GM18507 (cell line): ENCODE data around the gene SLC25A29.

Experiments
- DNase-seq: peaks from one replicate; pipeline ENCODE4 v3.0.0; 2011; ENCODE audit warnings: low read depth; ENCODE audit not compliant: insufficient read length; ENCODE audit errors: extremely low spot score
- FAIRE-seq: peaks from 2 replicates; lab custom pipeline; 2011; peaks lifted over from hg19 to GRCh38; lab: Jason Lieb, UNC

SLC25A29 gene

DNA sequence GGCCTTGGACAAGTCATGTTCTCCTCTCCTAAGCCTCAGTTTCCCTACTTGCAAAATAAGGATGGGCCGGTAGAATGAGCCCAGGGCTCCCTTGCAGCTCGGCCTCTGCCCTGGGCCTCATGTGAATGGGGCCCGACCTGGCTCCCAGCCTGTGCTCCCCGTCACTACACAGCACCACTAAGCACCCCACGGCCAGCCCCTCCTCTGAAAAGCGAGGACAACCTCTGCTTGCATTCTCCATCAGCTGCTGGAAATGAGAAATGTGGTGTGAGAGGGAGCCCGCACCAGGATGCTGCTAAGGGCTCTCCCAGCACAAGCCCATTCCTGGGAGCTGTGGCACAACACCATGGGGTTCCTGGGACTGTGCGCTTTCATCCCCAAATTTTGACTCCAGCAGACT is 27.1 kb upstream of the SLC25A29 start:
- no peak for FAIRE-seq
- no peak for DNase-seq

DNA sequence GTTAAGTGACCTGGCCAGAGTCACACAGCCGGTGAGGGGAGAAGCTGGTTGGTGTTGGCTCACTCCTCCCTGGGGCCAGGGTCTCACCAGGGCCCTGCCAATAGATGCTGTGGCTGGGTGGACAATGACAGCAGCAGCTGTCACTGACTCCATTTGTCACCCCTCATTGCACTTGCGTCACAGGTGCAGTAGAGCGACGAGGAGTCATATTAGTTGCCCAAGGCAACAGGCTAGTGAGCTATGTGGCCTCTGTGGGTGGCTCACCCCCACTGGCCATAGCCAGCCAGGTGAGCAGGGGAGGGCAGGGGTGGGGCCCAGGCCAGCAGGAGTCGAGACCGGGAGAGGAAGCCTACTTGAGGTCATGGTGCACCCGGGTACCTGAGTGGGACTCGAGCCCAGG is 26.6 kb upstream of the SLC25A29 start:
- peak; percentile 55 for DNase-seq

DNA sequence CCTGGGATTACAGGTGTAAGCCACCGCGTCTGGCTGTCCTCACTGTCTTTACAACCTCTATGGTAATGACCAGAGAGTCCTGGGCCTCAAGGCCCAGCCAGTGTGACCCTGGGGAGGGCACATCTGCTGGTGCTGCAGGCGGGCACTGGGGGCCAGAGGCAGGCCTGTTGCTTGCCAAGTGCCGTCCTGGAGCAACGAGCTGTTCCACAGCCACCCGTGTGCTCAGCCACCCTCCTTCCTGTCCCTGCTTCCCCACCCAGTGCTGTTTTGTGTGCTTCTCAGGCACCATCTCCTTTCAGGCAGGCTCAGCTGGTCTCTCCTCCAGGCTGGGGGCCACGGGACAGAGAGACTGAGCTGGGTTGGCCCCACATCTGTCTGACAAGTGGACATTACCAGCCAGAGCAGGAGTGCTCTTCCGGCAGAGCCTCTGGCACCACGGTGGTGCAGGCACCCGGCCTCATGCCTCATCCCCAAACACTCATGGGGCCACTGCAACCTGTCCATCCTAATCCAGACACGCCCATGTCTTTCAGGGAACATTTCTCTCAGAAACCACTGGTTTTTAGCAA is 25.9 kb upstream of the SLC25A29 start:
- DNase-seq (no peak), FAIRE-seq (no peak)

More for the DNA sequence above, 26.6 kb upstream of the SLC25A29 start:
- FAIRE-seq, result peak; percentile 83

DNA sequence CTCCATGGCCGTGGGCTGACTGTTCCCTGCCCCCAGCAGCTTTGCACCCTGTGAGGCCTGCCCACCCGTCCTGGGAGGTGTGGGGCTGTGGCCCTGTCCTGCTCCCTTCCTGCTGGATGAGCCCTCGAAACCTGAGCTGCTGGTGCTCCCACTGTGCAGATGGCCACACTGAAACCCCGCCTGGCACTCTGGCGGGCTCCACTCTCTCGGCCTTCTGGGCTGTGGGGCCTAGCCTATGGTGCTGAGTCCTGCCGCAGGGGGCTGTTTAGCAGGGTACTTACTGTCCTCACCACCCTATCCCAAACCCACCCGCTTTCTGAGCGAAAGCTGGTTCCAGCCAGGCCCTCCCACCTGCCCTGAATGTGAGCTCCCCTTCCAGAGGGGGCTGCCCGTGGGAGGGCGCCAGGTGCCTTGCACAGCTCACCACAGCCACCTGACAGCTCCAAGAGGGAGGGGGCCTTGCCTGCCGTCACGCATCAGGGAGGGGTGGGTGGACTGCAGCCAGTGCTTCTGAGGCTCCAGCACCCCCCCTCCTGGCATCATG is 24.2 kb upstream of the SLC25A29 start:
- FAIRE-seq (no peak), DNase-seq (no peak)

DNA sequence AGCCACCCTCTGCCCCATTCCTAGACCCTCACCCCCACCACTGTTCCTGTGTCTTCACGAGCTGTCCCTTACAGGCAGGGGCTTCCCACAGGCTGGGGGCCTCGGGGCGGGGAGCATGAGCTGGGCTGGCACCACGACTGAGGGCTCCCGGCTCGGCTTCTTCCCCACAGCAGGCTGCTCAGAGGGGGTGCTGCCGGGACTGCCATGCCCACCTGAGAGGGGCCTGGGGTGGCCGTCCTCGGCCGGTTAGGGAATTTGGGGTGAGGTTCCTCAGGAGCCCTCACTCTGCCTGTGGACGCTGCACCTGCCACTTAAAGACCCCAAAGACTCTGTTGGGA is 23.7 kb upstream of the SLC25A29 start:
- DNase-seq (no peak), FAIRE-seq (no peak)

DNA sequence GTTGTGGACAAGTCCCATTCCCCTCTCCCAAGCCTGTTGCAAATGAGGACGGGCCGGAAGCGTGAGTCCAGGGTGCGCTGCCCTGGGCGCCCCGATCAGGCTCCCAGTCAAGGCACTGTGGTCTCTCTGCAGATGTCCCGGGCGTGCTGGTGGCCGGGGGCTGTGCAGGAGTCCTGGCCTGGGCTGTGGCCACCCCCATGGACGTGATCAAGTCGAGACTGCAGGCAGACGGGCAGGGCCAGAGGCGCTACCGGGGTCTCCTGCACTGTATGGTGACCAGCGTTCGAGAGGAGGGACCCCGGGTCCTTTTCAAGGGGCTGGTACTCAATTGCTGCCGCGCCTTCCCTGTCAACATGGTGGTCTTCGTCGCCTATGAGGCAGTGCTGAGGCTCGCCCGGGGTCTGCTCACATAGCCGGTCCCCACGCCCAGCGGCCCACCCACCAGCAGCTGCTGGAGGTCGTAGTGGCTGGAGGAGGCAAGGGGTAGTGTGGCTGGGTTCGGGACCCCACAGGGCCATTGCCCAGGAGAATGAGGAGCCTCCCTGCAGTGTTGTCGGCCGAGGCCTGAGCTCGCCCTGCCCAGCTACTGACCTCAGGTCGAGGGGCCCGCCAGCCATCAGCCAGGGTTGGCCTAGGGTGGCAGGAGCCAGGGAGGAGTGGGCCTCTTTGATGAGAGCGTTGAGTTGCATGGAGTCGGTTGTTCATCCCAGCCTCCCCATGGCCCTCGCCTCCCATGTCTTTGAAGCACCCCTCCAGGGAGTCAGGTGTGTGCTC is 23.2 kb upstream of the SLC25A29 start:
- FAIRE-seq (no peak), DNase-seq (no peak)

DNA sequence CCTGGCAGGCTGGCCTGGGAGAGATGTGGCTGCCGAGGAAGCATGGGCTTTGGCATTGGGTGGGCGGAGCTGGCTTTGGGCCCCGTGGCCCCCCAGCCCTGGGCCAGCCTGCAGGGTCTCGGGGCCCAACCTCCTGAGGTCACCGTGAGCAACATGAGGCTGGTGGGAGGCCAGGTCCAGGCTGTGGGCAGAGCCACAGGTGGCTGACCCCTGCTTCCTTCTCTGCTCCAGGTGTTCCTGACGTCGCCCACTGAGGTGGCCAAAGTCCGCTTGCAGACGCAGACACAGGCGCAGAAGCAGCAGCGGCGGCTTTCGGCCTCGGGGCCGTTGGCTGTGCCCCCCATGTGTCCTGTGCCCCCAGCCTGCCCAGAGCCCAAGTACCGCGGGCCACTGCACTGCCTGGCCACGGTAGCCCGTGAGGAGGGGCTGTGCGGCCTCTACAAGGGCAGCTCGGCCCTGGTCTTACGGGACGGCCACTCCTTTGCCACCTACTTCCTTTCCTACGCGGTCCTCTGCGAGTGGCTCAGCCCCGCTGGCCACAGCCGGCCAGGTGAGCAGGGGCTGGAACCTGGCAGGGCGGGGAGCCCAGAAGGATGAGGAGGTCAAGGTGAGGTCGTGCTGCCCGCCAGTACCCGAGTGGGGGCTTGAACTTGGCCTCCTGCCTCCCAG is 22.4 kb upstream of the SLC25A29 start:
- no peak for FAIRE-seq
- DNase-seq, result no peak

DNA sequence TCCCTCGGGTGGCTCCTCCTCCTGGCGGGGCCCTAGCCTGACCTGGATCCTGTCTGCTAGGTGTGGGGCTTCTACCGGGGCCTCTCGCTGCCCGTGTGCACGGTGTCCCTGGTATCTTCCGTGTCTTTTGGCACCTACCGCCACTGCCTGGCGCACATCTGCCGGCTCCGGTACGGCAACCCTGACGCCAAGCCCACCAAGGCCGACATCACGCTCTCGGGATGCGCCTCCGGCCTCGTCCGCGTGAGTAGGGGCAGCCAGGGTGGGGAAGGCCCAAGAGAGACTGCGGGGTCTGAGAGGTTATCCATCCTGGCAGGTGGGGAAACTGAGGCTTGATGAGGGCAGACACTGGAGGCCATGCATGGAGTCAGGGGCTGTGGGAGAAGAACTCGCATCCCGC is 20.9 kb upstream of the SLC25A29 start:
- DNase-seq (no peak), FAIRE-seq (no peak)

DNA sequence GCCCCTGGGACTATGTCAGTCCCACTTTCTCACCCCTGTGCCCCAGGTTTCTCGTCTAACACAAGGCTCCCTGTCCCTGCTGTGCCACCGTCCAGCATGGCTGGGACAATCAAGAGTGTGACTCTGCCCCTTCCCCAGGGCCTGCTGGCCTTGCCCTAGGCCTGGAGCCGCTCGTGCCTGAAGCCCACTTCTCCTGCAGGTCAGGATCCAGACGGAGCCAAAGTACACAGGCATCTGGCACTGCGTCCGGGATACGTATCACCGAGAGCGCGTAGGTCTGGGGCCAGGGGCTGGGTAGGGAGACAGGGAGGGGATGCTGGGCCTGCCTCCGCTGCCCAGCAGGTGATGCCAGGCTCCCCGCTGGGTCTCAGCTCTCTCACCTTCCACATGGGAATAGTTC is 19.7 kb upstream of the SLC25A29 start:
- DNase-seq (no peak), FAIRE-seq (no peak)

DNA sequence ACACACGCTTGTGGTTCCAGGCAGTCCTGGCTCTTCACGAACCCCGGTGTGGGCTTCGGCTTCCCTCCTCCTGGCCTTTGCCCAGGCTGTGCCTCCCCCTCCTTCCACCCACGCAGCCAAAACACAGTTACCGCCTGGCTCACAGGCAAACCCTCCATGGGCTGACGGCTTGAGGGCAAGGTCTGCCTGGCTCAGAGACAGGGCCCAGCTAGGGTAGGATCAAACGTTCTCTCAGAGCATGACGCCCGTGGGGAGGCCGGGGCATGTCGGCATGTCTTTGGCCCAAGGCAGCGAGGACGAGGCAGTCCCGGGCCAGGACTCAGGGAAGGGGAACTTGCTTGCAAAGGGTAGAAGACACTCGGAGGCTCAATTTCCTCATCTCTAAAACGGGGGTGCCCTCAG is 19.0 kb upstream of the SLC25A29 start:
- DNase-seq, result no peak
- no peak for FAIRE-seq

DNA sequence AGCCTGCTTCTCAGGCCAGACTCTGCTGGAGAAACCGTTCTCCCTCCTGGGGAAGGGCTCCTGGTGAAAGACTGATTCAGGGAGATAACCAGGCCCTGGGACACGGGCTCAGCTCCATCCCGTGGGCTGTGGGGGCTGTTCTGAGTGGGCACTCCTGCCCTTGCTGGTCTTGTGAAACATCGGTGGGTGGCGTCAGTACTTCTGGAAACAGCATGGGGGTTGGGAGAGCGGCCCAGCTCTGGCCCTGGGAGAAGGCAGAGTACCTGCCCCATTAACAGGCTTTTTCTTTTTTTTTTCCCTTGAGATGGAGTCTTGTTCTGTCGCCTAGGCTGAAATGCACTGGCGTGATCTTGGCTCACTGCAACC is 17.7 kb upstream of the SLC25A29 start:
- FAIRE-seq (no peak), DNase-seq (no peak)

DNA sequence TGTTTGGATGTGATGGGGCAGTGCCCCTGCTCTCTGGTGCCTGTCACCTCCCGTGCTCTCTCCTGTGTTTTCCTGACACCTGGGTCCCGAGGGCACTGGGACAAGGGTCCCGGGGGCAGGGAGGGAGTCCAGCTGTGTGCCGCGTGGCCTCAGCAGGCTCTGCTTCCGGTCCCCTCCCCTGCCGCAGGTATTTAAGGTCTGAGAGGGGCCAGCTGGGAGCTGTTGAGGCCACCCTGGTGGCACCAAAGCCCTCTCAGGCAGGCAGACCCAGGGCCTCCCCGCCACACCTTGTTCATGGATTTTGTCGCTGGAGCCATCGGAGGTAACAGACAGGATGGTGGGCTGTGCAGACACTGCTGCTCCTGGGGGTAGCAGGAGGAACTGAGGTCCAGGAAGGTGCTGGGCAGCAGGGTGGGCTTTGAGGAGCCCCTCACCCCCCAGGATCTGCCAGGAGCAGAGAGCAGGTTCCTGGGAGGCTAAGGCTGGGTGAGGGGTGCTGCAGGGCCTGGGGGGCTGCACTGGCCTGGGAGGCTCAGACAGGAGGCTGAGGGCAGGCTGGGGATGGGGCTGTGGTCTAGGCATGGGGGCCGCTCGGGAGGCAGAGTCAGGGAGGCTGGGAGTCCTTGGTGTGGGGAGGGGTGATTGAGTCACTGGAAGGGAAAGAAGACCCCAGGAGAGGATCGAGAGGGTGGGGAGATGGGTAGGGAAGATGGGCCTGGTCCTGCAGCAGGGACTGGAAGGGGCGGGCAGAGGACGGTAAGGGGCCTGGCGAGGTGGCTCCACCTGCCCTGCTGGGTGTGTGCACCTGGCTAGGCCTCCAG is 17.1 kb upstream of the SLC25A29 start, which contains the start of gene SLC25A47:
Gene SLC25A47 (plus strand): TSS at position 219 of the 821 bp plus-strand sequence. CDS start 76 bp downstream, at position 295.
- FAIRE-seq (no peak), DNase-seq (no peak)

DNA sequence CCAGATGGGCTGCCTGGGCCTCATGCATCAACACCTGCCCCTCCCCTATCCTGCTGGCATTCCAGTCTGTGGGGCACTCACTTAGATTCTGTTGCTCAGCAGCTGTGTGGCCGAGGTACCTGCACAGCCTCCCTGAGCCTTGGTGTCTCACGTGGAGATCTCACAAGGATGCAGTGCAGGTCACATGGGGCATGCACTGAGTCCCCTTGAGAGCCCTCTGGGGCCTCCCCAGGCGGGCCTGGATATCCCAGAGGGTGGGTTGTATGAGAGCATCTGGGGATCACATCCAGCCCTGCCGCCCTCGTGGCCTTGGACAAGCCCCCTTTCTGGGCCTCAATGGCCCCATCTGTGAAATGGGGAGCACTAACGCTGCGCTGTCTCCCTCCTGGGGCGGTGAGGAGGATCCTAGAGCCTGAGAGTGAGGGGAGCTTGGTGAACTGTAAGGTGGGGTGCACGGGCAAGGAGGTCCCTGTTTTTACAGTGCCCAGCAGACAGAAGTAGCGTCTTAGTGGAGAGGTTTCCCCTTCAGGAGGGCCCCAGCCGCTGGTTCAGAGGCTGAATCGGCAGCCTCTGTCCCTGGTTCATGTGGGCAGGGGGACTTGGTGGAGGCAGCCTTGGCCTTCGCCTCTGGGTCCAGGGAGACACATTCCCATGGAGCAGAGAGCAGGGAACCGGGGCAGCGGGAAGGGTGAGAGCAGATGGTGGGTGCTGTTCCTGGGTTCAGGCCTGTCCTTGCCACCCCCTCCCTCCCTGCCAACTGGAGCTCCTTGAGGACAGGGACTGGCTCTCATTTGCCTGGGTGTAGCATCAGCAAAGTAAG is 16.1 kb upstream of the SLC25A29 start:
- no peak for FAIRE-seq
- no peak for DNase-seq

DNA sequence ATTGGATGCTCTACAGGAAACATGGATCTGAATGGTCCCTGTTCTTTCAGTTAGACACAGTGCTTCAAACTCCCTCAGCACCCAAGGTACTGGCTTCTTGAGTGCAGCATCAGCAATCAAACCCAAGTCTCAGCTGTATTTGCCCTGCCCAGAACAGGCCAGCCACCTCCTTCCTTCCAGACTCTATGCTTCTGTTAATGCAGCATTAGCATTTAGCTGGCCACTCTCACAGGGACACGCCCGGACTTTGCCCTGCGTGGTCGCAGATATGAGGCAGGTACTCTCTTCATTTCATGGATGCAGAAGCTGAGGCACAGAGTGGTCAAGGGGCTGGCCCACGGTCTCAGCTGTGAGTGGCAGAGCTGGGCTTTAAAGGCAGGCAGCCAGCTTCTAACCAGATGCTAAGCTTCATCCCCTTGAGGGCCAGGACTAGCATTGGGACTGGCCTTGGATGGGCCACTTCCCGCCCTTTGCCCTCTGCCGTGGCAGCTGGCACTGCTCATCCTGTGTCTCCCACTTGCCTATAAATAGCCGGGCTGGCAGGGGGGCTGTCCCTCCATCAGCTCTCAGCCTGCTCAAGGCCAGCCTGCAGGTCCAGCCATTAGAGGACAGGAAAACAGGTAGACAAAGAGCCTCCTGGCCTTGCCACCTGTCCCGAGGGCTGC is 15.4 kb upstream of the SLC25A29 start:
- DNase-seq, result no peak
- no peak for FAIRE-seq

DNA sequence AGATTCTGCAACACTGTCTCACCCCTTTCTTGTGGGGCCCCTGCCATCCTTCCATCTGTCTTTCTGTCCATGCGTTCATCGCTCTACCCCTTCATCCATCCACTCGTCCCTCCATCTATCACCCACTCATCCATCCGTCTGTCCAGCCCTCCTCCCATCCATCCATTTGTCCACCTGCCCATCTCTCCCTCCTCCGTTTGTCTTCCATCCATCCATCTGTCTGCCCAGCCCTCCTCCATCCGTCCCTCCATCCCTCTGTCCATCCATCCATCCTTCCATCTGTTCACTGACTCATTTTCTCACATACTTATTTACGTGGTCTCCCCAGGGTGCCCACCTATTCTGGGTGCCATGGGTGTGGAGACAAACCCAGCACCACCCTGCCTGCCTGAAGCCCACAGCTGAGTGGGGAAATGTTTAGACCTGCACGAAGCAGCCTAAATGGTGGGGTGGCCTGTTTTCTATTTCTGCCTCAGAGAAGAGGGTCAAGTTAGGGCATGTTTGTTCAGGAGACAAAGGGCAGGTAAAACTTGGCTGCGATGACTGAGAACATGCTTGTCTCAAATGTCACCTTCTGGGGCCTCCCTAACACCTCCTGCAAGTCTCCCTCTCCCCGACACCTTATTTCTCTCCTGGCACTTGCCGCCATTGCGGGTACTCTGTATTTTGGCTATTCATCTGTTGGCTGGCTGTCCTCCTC is 14.1 kb upstream of the SLC25A29 start:
- DNase-seq, result no peak
- FAIRE-seq, result no peak

DNA sequence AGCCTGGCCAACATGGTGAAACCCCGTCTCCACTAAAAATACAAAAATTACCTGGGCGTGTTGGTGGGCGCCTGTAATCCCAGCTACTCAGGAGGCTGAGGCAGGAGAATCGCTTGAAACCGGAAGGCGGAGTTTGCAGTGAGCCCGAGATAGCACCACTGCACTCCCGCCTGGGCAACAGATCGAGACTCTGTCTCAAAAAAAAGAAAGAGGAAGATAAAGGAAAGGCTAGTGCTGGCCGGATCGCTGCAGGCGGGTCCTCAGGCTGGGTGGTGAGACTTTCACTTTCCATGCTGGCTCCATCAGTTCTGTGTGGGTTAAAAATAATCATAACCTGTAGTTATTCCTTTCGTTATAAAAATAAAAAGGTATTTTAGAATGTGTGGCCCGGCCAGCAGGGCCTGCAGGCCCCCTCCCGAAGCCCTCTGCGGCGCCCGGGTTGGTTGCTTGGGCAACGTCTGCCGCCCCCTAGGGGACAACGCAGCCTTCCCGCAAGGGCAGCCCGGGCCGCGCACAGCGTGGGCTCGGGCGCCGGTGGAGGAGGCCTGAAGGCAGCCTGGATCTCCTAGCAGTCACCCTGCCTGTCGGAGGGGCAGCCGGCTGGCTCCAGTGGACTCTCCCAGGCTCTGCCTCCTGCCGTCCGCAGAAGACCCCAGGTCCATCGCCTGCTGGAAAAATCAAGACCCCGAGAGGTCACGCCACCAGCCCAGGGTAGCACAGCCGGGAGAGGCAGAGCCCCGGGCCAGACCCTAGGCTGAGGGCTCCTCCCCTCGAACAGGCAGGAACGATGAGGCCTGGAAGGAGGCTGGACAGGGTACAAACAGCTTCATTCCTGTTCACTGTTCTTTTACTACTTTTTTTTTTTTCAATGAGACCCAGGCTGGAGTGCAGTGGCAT is 11.9 kb upstream of the SLC25A29 start:
- FAIRE-seq (peak; percentile 87), DNase-seq (peak; percentile 69)

DNA sequence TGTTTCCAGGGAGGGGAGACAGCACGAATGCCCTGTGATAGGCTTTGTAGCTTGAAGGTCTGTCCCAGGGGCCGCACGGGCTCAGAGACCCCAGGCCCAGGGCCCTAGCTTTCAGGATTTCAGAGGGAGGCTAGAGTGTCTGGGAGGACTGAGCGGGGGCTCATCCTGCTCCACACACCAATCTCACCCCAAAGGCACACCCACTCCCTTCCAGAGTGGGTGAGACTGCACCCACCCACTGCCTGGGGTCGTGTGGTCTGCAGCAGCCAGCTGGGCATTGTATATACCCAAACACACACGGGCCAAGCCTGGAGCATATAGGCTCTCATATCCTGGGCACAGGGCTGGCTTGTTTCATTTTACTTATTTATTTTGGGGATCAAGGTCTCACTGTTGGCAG is 11.1 kb upstream of the SLC25A29 start:
- FAIRE-seq (no peak), DNase-seq (no peak)
